Activated CD4-positive, alpha-beta T cell treated with anti-CD3 and anti-CD28 coated beads, Interleukin-2, amount 50 U/mL, for 24 hours (primary cell): ENCODE data around the gene CDKN2B.
A peak's percentile ranks its signal among the peaks of the same experiment; 100 is the strongest.
"Not testable (repeated sequence)": the region's sequence is repeated elsewhere in the genome, so short reads cannot be mapped to it uniquely, and the experiment has no call there.

Source experiments
- DNase-seq, 2 donors: peaks; one replicate each; pipeline ENCODE4 v3.0.0-alpha.2; 2020; ENCODE audit warnings: low read depth in 1 of 2, low spot score in 1 of 2

The CDKN2B gene

GRCh38 chr9:22008717-22009505 lies at the start of gene CDKN2B:
Gene CDKN2B (minus strand): TSS chr9:22009305. CDS start chr9:22008953, 352 bp downstream.
- peak; percentile 37 to 45 for DNase-seq

GRCh38 chr9:22057972-22058371 lies 48.9 kb upstream of the CDKN2B start:
- DNase-seq: not testable (repeated sequence)

- DNase-seq: no peak
Measured at GRCh38 chr9:22056402-22056801, 47.3 kb upstream of the CDKN2B start.

GRCh38 chr9:22055090-22055489 lies 46.0 kb upstream of the CDKN2B start:
- DNase-seq: no peak

- DNase-seq: no peak
Measured at GRCh38 chr9:22054529-22054928, 45.4 kb upstream of the CDKN2B start.

- DNase-seq: no peak
Measured at GRCh38 chr9:22054076-22054475, 45.0 kb upstream of the CDKN2B start.

GRCh38 chr9:22053178-22053577 lies 44.1 kb upstream of the CDKN2B start:
- DNase-seq: no peak

- peak in 1 of 2 donors; percentile 55 for DNase-seq
Measured at GRCh38 chr9:22052376-22052945, 43.4 kb upstream of the CDKN2B start.

- no peak for DNase-seq
Measured at GRCh38 chr9:22050924-22051323, 41.8 kb upstream of the CDKN2B start.

- DNase-seq: no peak
Measured at GRCh38 chr9:22049411-22049810, 40.3 kb upstream of the CDKN2B start.

- no peak for DNase-seq
Measured at GRCh38 chr9:22047596-22047995, 38.5 kb upstream of the CDKN2B start.

- no peak for DNase-seq
Measured at GRCh38 chr9:22046243-22046885, 37.3 kb upstream of the CDKN2B start.

GRCh38 chr9:22045423-22045822 lies 36.3 kb upstream of the CDKN2B start:
- DNase-seq: no peak

GRCh38 chr9:22044583-22044982 lies 35.5 kb upstream of the CDKN2B start:
- DNase-seq: no peak

- no peak for DNase-seq
Measured at GRCh38 chr9:22043928-22044327, 34.8 kb upstream of the CDKN2B start.

GRCh38 chr9:22041775-22042174 lies 32.7 kb upstream of the CDKN2B start:
- DNase-seq: no peak

GRCh38 chr9:22041344-22041743 lies 32.2 kb upstream of the CDKN2B start:
- DNase-seq: no peak

GRCh38 chr9:22040760-22041159 lies 31.7 kb upstream of the CDKN2B start:
- no peak for DNase-seq

GRCh38 chr9:22039258-22039657 lies 30.2 kb upstream of the CDKN2B start:
- DNase-seq: no peak

- DNase-seq: no peak
Measured at GRCh38 chr9:22037954-22038690, 29.0 kb upstream of the CDKN2B start.

GRCh38 chr9:22036866-22037626 lies 27.9 kb upstream of the CDKN2B start:
- DNase-seq: no peak
